NOMO-1 treated with dmso at 0.1 percent for 144 hours (cell line): ENCODE results near the gene THADA.

Source experiments
- DNase-seq: peaks from one replicate; lab custom pipeline; 2025; ENCODE audit not compliant: unreplicated experiment; lab: John Stamatoyannopoulos, UW

THADA gene

DNA sequence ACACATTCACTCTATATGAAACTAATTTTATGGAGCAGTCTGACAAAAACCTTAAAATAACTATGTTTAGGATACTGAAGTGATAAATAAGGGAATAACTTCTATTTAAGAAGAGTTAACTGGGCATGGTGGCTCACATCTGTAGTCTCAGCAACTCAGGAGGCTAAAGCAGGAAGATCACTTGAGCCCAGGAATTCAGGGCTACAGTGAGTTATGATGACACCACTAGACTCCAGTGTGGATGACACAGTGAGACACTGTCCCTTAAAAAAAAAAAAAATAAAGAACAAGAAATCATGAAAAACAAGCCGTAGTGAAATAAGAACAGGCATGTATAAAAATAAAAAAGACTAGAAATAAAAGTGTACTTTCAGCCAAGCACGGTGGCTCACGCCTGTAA, 82.0 kb downstream of the THADA start:
- no peak for DNase-seq

DNA sequence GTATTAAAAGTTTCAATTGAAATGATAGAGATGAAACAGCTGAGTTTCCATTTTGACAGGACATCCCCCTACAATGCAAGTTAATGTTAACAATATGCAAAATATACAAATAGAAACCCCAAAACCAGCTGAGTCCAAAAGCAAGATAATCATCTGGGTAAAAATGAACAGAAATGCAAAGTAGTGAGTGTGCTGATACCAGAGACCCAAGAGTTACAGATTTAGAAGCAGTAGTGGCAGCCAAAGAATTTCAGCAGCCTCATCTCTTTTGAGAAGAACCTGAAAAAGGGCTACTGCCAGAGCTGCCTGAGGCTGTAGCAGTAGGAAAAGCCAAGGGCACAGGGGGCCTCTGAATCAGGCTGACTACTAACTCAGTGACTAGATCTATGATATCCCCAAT, 82.6 kb downstream of the THADA start:
- no peak for DNase-seq

DNA sequence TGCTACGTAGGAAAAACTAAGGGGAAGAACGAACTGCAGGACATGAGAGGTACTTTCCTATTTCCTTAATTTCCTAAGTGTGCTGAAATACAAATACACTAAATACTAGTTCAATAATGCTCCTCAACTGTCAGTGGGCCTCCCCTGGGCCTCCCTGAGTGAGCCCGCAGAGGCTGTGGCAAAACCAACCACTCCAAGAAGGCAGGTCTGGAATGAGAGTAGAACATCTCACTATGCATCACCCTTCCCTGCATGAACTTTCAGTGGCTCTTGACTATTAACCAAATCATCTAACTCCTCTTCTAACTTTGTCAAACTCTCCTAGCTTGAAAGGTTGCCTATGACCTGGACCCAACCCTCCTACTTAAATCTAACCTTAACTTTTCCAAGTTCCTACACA, 84.6 kb downstream of the THADA start:
- no peak for DNase-seq

DNA sequence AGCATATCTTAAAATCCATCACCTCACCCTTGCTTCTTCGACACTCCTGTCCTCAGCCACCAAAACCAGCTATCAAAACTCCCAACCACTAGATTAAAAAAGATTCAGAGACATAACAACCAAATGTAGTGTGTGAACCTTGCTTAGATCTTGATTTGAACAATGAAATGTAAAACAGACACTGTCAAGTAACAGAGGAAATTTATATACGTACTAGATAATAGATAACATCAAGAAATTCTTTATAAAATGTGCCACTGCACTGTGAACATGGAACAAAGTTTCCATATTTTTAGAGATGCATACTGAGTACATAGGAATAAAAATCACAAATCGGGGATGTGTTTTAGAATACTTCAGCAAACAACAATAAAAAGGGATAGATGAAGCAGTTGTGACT, 86.0 kb downstream of the THADA start:
- no peak for DNase-seq

DNA sequence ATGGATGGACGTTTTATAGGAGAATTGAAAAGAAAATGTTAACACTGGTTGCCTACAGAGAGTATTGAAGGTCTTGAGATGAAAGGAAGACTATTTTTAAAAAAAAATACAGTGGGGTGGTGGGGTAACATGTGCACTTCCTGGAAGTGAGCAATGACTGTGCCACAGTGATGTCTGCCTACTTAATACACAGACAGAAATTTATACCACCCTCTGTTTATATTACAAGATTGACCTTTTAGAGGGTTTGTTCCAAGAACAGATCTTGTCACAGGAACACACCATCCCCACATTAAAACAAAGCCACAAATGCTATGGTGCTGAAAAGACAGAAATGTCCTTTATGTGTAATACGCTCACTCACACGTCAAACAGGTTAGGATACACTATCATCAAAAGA, 87.6 kb downstream of the THADA start:
- DNase-seq: no peak

DNA sequence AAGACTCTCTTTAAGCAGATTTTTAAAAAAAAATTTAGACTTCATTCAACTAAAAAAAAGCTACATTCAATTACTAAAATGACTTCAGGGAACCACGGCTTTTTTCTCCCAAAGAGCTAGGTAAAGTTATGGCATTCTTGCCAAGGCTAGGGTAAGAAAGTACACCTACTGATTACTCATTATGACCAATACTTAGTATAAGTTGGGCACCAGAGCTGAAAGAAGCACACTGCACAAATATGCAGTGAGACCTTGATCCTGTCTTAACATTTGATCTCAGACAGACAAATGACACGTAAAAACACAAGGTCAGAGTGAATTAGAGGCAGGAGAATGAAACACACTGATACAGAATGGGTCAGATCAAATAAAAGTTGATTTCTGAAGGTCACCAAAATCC, 88.7 kb downstream of the THADA start:
- no peak for DNase-seq

DNA sequence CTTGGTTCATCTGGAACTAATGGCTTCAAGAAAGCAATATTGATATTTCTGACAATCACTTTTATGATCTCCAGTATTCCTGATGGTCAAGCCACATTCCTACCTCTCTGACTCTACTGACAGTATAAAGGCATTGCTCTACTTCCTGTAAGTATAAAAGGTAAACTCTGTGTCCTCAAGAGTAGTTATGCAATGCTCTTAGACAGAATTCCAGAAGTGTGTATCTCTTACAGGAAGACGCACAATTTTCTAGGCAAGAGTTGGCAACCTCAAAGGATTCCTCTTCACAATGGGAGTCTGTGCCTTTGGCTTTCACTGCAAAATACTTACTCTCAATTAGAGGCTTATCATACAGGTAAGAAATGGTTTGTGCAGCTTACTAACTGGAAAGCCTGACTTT, 100.1 kb downstream of the THADA start:
- no peak for DNase-seq

DNA sequence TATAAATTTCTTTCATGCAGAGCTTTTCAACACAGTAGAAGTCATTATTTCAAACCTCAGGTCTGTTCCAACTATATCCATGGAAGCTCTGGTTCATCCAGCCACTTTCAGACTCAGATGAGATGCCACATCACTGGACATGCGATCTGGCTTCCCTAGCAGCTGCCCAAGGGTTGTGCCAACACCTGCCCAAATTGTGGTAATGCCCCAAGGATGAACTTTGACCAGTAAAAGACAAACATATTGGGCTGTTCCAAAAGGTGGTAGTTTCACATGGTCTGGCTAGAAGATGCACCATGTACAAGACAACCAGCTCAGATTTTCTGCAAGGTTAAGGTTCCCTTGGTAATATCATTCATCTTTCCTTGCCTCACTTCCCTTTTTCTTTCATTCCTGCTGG, 101.9 kb downstream of the THADA start:
- DNase-seq: no peak

DNA sequence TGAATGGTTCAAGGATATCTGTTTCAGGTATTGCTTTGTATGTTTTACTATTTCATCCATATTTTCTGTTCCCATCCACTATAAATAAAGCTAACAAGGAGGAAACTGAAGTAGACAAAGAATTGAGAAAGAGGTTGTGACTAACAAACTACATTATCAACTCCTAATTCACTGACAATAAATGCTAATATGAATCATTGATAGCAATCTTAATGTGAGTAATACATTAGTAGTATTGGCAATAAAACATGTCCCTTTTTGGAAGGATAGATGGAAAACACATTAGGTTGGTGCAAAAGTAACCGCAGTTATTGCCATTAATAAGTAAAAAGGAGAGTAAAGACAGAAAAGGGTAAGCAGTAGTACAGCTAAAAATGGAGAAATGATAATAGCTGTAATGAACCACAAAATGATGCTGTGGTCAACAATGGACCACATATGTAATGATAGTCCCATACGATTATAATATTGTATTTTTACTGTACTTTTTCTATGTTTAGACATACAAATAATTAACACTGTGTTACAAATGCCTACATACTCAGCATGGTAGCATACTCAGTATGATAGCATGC, 104.7 kb downstream of the THADA start:
- no peak for DNase-seq

DNA sequence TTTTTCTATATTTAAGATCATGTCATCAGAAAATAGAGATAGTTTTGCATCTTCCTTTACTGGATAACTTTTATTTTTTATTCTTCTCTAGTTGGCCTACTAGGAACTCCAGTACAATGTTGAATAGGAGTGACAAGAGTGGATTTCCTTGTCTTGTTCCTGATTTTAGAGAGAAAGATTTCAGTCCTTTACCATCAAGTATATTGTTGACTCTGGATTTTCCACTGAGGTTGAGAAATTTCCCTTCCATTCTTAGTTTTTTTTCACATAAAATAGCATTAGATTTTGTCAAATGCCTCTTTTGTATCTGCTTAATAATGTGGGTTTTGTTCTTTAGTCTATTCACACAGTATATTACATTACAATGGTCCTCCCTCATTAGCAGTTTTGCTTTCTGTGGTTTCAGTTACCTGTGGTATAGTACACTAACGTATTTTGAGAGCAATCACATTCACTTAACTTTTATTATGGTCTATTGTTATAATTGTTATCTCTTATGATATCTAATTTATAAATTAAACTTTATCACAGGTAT, 105.5 kb downstream of the THADA start:
- no peak for DNase-seq

DNA sequence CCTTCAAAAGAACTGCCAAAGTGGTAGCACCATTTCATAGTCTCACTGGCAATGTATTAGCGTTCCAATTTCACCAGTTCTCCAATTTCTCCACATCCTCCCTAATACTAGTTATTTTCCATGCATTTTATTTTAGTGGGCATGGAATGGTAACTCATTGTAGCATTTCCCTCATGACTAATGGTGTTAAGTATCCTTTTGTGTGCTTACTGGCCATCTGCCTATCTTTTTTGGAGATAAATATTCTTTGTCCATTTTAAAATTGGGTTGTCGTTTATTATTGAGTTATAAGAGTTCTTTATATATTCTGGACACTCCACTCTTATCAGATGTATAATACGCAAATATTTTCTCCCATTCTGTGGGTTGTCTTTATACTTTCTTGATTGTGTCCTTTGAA, 107.1 kb downstream of the THADA start:
- no peak for DNase-seq

DNA sequence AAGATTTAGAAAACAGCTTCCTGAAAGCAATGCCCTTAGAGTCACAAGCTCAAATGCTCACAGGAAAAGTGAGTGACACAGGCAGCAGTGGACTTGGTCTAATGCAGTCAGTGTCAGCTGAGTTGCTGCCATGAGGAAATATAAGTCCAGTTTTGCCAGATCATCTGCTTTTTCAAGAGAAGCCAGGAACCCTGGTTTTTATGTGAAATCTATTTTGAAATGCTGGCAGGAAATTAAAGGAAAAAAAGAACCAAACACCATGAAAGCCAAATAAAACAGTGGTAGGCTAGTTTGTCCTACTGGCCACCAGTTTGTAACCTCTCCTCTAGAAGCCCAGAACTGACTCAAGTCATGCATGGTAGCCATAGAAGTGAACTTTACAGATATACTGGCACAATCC, 109.2 kb downstream of the THADA start:
- no peak for DNase-seq

DNA sequence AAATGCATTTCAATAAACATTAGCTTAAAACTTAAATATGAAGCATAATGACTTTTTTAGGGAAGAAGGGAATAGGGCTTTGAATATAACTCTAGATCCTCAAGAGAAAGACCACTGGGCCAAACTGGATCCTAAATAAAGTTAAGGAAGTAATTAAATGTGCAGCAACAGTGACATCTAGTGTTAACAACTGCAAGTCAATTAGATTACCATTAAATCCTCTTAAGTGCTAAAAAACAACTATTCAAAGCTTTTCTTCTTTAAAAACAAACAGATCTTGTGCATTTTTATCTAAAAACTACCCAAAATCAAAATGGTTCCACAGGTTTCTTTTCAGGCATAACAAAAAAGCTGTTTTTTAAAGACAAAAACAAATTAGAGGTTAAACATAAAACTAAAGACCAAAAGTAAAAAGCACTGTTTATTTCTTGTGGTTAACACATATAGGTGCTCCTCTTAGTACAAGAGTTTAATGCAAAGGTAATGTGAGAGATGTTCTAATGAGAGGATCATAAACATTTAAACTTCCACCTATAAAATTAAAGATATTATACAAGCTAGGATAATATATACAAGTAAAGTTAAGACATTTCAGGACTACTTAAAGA, 111.4 kb downstream of the THADA start:
- peak; percentile 15 for DNase-seq

DNA sequence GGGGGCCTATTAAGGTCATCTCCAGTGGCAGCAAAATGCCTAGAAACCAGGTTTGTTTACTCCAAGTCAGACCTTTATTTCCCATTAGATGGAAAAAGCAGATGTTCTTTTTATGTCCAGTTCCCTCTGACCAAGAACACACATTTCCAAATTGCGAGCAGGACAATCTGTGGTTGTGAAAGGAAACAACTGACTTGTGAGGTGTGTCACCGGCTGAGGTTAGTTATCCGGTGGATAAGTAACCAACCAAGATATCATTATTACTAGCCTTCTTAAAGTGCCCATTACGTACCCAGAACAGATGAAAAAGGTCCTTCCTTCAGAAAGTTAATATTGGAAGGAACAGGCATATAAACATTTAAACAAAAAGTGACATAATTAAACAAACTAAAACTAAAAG, 112.9 kb downstream of the THADA start:
- DNase-seq: no peak

DNA sequence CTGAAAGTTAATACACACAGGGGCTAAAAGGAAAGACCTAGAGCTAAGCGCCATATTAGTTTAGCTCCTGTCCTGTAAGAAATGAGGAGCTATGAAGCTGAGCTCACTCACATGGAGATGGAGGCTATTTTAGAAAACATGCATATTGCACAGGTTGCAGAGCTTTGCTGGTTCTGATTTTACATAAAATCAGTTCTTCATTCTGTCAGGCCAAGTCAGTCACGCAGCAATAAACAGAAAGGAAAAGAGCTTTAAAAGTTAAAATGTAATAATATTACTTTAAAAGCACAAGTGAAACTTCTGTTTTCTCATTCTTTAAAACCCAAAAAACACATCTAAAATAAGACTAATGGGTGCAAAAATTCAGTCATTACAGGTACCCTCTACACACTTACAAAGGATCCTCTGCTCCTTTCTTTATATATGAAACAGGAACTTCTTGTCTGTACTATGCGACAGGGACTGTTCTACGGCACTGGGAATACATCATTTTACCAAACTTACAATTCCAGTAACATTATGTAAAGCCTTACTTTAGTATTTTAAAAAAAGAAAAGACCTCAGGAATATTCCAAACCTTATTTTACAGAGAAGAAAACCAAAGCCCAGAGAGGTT, 113.8 kb downstream of the THADA start:
- DNase-seq: no peak

DNA sequence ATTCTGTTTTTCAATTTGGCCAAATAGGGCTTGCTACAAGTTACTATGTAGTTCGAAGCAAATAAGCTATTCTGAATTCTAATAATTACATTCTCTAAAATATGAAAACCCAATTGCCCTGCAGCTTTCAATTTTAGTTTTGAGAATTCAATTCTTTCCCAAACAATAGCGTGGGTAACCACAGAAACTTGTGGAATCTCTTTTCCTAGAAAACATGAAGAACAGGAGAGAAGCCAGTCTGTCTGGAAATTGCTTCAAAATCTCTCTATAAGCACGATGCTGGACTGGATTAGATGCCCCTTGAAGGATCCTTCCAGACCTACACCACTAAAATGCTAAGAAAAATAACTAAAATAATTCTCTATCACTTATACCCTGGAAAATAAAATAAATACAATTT, 115.0 kb downstream of the THADA start:
- no peak for DNase-seq

DNA sequence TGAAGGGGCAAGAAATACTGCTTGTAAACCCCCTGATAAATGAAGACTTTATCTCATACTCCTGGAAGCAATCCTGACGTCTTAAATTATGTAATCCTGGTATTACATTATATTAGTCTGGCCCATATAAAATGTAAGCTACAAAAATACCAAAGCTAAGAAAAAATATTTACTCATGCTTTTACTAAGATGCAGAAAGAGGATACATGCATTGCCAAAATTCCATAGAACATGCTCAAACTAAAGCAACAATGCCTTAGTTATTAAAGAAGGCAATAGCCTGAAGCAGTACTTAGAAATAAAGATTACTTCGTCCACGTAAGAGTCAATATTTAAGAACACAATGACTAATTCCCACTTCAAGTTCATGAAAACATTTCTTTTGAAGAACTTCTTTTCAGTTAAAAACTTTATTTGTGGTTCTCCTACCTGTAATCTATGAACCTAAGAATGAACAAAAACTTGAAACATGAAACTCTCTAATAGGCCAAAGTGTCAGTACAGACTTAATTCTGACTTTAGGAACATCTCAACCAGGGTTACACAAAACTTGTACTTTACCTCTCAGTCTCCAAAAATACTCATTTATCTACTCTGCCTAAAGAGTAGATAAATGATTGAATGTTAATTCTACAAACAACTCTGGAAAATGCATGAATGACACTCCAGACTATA, 117.3 kb downstream of the THADA start:
- DNase-seq: no peak

DNA sequence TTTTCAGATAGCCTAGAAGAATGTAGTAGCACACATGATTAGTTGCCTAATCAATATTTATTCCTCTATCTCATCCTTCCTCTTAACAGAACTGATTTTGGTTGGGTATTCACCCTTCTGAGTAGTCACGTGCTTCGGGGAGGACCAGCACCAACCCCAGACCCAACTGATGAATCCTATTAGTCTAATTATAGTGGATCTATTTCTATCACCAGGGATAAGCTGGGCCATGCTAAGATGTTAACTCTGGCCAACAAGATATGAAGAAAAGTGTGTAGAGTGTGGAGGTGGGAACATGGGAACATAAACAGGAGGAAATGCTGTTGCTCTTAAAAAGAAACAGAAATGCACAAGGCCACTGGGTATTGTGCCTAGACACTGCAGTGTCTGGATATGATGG, 119.9 kb downstream of the THADA start:
- no peak for DNase-seq

DNA sequence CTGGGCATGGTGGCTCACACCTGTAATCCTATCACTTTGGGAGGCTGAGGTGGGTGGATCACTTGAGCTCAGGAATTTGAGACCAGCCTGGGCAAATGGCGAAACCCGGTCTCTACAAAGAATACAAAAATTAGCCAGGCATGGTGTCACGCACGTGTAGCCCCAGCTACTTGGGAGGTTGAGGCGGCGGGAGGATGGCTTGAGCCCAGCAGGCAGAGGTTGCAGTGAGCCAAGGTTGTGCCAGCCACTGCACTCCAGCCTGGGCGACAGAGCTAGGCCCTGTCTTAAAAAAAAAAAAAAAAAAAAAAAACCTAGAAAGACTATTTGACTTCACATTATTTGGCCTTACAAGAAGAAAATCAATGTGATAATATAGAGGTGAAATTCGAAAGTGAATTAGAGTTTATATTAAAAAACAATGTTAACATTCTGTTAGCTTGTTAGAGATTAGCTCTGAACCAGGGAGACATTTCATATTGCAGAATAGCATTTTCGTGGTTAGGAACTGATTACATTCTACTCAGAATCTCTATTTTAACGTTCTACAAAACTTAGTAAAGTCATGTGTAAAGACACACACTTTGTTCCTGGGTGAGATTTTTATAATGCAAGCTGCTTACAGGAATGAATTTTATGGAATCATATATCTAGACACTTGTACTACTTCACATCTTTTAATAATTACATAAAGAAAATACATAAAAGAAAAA, 120.5 kb downstream of the THADA start:
- no peak for DNase-seq

DNA sequence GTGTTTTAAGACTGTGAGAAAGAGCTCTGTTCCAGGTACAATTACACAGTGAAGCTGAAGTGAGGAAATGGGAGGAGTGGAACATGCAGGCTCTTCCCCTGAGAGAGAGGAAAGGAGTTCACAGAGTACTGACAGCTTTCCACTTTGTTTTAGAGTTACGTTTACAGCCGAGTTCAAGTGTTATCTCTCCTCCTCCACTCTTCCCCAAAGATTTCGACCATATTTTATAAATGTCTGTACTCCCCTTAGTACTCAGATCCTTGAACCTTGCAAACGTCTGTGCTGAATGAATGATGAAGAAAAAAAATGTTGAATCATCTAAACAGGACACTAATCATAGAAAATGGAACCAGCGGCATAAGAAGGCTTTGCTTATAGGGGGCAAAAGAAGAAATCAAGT, 121.6 kb downstream of the THADA start:
- DNase-seq: no peak

DNA sequence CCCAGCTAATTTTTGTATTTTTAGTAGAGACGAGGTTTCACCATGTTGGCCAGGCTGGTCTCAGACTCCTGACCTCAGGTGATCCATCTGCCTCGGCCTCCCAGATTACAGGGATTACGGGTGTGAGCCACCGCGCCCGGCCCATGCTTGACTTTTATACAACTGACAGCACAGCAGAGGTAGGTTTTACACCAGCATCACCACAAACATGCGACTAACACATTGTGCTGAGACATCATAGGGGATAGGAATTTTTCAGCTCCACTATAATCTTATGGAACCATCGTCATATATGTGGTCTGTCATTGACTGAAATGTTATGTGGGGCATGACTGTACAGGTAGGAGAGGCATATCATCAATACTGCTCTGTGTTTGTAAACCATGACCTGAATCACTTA, 122.1 kb downstream of the THADA start:
- no peak for DNase-seq
